Measurements from ENCODE around the gene KCNH2.

Gene KCNH2

DNA sequence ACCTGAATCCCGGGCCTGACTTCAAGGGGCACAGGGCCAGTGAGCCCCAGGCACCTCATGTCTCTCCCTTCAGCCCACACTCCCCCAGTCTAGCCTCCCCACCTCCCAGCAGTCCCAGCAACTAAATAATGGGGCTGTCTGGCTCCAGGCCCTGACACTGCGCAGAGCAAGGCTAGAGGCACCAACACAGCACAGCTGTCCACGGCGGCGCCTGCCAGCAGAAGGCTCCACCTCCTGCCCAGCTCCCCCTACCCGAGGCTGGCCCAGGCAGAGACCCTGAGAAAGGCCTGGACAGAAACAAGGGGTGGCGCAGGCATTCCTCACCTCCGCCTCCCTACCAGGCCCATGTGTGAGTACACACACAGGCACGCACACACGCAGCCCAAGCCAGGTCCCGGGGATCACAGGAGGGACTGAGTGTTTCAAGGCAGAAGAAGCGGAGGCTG lies 6.1 kb downstream of the KCNH2 start:
- DNase-seq, result peak; percentile 44

DNA sequence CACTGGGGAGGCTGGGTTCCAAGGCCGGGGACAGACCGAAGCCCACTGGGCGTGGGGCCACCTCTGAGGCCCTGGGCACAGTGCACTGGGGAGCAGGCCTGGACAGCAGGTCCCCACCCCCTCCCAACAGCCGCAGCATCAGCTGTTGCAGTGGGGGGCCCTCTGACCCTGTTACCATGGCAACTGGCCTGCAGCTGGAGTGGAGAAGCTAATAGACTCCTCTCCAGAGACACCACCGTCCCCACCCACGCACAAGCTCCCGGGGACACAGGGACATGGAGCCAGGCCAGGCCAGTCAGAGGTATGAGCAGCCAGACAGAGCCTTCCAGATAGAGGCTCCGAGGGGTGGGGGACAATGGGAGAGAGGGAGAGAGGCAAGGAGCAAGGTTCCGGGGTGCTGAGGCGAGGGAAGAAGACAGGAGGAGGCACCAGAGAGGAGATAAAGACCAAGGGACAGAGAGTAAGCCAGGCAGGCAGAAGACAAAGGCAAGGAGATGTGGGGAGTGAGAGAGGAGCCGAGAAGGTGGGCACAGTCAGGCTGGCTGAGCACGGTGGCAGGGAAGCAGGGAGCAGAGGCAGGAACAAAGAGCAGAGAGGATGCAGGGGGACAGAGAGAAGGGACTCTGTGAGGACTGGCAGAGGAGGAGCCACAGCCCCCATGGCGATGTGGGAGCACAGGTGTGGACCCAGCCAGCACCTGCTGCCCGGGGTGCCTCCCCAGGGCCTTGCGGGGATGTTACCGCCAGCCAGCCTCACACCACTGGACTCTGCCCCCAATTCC lies 6.7 kb downstream of the KCNH2 start:
- no peak for DNase-seq

DNA sequence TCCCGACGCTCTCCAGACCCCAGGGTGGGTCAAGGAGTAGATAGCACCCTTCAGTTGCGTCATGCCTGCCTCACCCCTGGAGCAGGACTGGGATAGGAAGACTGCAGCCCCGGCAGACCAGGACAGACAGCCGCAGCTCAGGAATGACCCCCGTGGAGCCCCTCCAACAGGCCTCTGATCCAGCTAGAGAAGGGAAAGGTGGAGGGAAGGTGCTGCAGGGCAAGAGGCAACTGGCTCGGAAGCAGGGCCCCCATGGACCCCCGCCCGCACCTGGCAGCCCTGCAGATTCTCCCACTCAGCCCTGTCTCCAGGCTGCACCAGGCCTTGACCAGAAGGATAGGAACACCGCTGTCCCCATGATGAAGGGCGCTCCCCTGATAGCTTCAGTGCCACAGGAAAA lies 7.7 kb downstream of the KCNH2 start:
- no peak for DNase-seq

DNA sequence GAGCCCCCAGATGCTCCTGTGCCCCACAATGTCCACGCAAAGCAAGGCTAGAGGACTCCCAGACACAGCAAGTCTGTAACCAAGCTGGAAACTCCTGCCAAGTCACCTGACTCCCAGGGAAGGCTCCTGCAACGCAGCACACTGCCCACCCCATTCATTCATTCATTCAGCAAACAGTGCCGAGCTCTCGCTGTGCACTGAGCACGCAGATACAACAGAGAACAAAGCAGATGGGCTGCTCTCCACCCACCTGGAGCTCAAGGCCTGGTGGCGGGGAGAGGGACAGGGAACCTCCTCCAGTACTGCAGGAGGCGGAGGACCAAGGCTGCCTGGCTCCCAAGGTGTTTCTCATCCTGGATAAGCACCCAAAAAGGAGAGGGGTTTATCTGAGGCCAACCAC lies 8.6 kb downstream of the KCNH2 start:
- DNase-seq, result no peak

DNA sequence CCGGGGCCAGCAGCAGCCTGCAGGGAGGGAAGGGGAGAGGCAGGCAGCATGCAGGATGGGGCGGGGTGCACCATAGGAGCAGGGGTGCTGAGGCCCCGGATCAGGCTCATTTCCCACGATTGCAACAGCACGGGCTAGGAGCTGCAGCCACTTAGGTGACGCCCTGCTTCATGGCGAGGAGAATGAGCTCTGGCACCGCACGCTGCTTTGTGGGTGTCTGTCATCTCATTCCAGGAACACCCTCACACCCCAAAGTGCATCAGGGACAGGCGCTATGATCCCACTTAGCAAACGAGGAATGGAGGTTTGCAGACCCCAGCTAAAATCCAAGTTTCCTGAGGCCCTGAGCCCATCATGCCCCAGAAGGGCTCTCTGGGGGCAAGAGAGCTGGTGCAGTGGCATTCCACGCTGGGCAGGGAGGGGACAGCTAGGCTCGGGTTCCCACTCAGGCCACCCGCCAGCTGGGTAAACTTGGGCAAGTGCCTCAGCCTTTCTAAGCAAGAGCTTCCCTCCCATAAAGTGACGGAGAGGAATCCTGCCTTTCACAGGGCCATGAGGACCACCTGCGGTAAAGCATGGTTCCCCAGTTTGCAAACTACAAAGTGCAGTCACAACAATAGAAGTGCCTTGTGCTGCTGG lies 9.3 kb downstream of the KCNH2 start:
- peak; percentile 44 for DNase-seq

DNA sequence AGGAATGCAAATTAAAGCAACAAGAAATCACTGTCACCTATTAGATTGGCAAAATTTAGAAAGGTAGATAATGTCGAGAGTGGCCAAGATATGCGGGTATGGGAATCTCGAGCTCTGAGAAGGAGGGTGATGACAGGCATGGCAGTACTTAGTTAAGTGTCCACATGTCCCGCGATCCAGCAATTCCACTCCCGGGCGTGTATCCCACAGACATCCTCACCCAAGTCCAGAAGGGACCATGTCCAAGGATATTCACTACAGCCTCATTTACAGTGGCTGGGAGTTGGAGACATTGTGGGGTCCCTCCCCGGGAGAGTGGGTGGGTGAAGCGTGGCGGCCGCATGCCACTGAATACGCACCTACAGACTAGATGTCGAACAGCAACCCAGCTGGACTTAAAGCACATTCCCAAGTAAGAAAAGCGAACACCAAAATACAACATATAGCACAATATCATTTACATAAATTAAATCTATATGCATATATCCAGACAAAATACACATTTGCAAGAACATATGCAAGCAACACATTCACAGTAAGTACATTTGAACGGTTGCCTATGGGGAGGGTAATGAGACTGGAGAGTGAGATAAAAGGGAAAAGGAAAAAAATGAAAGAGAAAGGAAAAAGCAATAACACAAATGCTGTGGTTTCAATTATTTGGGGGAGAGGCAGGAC lies 9.9 kb downstream of the KCNH2 start:
- no peak for DNase-seq

DNA sequence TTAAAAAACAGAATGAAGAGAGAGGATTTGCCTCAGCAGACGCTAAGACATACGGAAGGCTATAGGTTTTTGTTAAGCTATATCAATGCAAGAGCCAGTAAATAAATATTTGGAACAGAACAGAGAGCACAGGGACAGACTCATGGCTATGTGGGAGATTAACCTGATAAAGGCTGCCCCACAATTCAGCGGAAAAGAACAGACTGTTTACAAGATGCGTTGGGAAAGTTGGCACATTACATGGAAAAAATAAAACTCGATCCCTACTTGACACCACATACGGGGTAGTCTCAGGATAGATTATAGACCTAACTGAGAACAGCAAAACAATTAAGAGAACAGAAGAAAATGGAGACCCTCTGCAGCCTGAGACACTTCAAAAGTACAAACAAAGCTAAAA lies 10.8 kb downstream of the KCNH2 start:
- DNase-seq, result no peak

DNA sequence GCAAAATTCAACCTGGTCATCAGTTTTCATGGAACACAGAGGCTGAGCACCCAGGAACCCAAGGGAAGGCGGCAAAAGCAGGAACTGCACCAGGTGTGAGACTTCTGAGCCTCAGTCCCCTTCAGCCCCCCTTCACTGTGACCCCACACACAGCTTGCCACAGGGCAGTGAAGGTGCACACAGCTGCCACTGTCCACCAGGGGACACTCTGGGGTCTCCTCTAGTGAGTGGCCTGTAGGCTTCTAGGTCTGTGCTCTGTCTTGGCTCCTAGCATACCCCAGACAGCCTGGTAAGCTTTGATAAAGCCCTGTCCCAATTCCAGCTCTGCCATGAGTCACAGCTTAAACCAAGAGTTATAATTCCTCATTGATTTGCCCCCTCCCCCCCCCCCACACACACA lies 12.1 kb downstream of the KCNH2 start:
- no peak for DNase-seq

DNA sequence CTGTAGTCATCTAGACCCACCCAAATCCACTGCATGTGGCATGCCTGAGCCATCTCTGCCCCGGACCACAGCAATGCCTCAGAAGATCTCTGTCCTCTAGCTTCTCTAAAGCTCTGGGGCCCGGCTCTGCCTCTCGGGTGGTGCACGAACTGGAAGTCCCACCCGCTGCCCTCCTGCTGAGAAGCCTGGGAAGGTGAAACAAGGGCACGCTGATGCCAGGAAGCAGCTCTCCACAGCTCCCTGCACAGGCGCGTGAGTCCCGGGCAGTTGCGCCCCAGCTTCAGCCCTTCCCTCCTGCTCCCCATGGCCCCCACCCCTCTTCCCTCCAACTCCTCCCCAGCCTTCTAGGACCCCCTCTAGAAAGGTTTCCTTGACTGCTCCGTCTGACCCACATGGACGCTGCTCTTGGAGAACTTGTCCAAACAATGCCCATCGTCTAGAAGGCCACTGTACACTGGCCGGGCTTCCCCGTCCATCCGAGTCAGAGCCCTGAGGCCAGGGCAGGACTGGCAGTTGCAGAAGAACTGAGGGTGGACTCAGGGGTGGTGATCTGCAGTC lies 12.8 kb downstream of the KCNH2 start:
- no peak for DNase-seq

DNA sequence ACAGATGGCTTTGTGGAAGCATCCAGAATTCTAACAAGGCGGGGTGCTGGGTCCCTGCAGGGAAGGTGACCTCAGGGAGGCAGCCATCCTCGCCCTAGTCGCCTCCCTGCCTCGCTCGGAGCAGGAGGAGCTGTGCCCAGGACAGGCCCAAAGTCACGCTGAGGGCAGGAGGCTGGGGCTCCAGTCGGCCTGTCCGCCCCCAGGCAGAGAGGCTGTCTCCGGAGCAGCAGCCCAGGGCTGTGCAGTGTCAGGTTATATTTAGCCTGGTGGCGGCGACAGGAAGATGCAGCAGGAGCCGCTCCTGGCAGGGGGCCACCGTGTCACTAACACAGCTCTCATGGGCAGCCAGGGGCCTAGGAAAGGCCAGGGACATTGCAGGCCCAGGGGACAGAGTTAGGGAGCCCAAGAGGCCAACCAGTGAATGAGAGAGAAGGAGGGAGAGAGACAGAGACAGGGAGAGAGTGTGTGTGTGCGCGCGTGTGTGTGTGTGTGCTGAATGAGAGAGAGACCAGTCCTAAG lies 13.5 kb downstream of the KCNH2 start:
- DNase-seq, result no peak

DNA sequence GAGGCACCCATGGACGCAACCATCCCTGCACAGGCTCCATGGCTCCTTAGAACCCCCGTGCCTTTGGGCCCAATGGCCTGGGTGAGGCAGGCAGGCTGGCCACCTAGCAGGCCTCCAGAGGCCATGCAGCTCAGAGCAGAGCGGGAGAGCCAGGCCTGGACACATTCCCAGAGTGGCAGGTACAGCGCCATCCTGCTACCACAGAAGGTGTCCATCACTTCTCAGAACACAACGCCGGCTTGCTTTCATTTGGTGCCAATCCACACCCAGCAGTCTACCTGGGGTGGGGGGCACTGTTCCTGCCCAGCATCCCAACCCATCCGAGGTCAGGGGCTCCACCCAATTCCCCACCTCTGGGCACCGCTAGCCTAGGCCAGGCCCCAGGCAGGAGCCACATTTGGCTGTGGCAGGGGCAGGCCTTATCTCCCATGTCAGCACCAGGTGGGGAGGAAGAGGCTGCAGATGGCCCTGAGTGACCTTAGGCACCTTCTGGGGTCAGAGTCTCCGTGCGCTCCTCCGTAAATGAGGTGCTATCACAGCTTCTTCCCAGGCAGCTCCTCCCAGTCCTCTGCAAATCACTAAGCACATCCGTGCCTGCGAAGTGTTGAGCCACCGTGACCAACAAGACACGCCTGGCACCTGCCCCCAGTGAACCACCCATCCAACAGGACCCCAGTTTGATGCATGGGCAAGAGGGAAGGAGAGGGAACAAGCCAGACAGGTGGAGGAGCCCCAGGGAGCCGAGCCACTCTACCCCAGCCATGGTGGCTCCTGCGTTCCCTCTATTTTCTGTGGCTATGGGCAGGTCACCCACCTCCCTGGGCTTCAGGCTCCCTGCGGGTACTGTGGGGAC lies 14.2 kb downstream of the KCNH2 start:
- DNase-seq, result no peak

DNA sequence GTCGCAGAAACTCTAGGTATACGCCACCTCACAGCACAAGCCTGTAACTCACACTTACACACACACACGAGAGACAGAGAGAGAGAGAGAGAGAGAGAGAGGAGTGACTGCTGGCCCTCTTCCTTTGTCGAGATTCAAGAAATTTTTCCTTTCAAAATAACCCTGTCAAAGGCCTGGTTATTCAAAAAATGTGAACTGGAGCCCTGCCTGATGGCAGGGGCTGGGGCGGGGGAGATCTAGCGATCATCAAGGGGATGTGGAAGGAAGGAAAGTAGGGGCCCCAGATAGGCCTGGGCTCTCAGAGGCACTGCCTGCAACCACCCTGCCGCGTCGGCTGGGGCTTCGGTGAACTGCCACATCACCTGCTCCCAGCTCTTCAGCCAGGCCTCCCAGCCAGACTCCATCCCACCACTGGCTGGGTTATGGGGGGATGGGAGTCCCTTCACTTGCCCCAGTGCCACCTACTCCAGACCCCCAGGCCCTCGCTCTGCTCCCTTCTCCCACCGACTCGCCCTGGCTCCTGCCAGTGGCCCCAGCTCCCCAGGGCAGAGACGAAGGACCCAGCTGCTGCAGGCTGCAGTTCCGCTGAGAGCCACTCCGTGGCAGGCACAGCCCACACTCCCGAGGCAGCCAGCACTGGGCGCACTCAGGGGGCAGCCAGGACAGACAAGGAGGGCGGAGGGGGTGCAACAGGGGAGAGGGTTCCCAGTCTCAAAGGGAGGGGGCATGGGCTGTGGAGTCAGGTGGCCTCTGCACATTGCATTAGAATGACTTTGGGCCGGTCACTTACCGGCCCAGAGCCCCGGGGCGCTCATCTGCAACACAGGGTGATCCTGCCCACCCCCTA lies 15.3 kb downstream of the KCNH2 start:
- no peak for DNase-seq

DNA sequence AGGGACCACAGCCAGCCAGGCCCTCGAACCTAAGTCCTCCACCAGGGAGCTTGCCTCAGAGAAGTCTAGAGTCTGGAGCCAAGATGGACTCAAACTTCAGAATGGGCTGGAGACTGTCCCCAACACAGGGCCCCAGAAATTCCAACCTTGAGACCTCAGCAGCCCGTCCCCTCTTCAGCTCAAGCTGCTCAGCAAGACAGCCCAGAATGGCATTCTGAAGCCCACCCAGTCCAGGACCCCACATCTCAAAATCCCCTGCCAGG lies 15.9 kb downstream of the KCNH2 start:
- no peak for DNase-seq

DNA sequence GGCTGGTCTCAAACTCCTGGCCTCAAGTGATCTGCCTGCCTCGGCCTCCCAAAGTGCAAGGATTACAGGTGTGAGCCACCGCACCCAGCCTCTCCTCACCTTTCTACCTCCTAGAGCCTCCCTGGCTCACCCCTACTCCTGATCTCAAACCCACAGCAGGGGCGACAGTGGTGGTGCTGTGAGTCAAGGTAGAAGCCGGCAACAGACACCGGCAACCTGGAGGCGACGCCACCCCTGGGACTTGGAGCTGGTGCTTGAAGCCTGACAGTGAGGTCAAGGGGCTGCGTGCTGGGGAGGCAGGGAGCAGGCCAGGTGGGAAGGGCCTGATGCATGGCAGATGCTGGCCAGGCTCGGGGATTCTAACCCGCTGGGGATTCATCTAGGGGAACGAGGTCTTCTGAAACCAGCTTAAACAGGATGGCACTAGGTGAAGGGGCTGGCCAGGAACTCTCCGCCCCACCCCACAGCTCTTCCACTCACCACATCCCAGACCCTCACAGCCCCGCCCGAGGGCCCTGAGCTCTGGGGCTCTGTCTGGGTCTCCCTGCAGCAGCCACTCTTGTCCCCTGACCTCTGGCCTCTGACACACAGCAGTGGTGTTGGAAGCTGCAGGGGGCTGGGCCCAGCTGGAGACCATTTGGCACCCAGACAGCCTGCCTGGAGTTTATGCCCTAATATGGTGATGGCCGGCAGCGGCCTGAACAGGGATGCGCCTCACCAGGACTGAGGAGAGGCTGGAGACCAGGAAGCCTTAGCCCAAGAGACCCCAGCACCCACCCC lies 16.4 kb downstream of the KCNH2 start:
- no peak for DNase-seq

DNA sequence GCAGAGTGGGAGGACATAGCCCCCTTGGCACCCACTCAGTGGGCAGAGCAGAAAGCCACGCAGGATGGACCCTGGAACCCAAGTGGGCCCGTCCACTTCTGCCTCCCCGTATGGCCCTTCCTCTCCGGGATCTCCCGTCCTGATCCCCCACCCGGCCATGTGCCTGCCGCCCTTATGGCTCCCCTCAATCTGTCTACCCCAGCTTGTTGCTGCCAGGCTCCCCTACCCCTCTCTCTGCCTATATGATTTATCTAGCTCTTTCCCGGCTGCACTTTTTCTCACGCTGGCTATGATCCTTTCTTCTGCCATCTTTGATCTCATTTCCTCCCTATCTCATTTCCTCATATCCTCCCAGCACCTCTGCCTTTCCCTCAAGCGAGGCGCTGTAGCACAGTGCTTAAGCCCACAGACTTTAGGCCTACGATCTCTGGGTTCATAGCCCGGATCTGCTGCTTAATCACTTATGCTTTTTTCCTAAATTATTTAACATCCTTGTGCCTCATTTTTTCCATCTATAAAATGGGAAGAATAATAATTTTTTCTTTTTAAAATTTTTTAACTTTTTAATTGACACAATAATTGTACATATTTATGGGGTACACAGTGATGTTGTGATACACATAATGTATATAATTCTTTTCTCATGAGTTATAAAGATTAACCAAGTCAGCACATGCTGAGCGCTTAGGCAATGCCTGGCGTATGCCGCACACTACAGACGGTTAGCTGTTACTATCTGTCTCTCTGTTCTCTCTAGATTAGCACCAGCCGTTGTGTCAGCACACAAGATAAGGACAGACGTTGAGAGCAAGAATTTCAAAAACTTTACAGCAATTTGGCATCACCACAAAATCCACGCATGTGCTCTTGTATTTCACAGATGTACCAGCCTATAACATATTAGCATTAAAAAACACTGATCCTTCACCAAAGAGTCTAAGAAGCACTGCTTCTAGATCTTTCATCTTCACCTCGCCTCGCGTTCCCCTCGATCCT lies 18.1 kb downstream of the KCNH2 start:
- DNase-seq, result no peak

DNA sequence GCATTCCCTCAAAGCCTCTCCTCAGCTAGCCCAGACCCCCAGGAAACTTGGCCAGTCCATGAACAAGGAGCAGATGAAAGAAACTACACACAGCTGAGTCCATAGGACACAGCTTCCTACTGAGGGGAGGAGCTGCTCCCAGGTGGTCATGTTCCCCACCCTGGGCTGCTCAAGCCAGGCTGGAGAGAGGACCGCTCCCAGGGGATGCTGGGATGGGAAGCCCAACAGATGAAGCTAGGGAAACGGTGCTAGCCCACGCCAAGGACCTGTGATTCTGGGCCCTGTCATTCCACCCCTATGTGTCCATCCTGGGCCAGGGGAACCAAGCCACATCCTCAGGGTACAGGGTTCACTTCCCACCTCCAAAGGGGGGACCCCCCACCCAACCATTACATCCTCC lies 19.0 kb downstream of the KCNH2 start:
- DNase-seq, result no peak

DNA sequence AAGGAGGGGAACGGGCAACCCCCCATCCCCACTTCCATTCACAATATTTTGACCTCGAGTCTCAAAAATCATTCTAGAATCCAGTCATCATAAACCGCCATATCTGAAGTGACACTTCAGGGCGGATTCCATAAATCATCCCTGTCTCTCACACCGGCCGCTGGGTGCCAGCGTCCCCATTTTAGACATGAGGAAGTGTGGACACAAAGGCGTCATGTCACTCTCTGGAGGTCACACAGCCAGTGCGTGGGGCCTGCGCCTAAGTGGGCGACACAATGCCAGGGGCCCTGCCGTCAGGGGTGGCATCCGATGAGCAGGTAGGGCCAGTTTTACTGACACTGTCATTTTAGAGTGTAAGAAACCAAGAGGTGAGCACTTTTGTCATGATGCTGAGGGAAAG lies 19.5 kb downstream of the KCNH2 start:
- no peak for DNase-seq

DNA sequence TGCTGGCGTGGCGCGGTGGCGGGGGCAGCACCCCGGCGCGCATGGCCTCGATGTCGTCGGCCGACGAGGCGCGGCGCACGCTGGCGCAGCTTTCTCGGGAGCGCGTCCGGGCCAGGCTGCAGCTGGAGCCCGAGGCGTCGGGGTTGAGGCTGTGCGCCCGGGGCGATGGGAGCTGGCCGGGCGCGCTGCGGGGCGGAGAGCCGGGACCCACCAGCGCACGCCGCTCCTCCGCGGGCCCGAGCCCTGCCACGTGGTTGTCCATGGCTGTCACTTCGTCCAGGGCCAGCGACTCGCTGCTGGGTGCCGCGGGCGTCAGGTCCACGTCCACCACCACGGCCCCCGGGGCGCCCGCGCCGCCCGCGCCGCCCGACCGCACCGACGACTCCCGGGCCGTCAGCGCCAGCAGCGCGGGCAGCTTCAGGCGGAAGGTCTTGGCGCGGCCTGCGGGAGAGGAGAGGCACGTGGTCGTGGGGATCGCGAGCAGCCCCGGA lies 20.0 kb downstream of the KCNH2 start:
- no peak for DNase-seq

Measured in NCI-H2107 (cell line).